ENCODE data around the gene CTR9. TPM values are rescaled to one million over a fixed set of nuclear protein-coding genes. Genes with fewer than 3 reads are reported as not detected.

The CTR9 gene
- total RNA-seq, 2 donors from 2014 or later, result 12.2 to 28.7 TPM

DNA sequence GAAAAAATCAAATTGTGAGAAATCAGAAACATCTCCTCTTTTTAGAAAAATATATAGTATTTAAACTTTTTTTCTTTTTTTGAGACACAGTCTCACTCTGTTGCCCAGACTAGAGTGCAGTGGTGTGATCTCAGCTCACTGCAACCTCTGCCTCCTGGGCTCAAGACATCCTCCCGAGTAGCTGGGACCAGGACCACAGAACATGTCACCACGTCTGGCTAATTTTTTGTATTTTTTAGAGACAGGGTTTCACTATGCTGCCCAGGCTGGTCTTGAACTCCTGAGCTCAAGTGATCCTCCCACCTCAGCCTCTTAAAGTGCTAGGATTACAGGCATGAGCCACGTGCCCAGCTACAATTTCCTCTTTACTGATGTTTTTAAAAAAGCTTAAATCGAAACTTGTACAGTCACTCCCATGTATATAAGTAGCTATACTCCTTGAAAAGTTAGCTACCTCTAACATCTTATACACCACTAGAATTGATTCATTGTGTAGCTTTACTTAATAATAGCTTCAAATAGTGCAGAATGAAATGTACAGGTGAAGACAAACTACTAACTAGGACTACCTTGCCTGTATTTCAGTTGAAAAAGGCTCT is 47.4 kb downstream of the CTR9 start:
- Histone ChIP-seq H3K27ac (no peak overlapping the region), H3K4me1 (peaks cover 11% of the 10 kb centered on the region), H3K36me3 (replicated peaks in 1 of 2; ENCODE audit: insufficient read depth in 1 of 2, low read depth in 2 of 2) (peaks cover 48 to 65% of the 10 kb centered on the region in 2 donors), H3K9me3 (no peaks in the 10 kb centered on the region), H3K4me3 (no peak overlapping the region), H3K27me3 (no peaks in the 10 kb centered on the region)
- ATAC-seq, result no peak
- no peak for DNase-seq
- intact Hi-C loops (cut with DNase I), result no loop called here
- TF ChIP-seq, protein P1, sequence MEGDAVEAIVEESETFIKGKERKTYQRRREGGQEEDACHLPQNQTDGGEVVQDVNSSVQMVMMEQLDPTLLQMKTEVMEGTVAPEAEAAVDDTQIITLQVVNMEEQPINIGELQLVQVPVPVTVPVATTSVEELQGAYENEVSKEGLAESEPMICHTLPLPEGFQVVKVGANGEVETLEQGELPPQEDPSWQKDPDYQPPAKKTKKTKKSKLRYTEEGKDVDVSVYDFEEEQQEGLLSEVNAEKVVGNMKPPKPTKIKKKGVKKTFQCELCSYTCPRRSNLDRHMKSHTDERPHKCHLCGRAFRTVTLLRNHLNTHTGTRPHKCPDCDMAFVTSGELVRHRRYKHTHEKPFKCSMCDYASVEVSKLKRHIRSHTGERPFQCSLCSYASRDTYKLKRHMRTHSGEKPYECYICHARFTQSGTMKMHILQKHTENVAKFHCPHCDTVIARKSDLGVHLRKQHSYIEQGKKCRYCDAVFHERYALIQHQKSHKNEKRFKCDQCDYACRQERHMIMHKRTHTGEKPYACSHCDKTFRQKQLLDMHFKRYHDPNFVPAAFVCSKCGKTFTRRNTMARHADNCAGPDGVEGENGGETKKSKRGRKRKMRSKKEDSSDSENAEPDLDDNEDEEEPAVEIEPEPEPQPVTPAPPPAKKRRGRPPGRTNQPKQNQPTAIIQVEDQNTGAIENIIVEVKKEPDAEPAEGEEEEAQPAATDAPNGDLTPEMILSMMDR (IDR thresholded peaks at IDR 0.05), result no peak
- TF ChIP-seq POLR2A (IDR thresholded peaks at IDR 0.05), result no peak
- 61 to 75% methylated on average over 4 of the region's 4 CpGs for WGBS, 2 donors

DNA sequence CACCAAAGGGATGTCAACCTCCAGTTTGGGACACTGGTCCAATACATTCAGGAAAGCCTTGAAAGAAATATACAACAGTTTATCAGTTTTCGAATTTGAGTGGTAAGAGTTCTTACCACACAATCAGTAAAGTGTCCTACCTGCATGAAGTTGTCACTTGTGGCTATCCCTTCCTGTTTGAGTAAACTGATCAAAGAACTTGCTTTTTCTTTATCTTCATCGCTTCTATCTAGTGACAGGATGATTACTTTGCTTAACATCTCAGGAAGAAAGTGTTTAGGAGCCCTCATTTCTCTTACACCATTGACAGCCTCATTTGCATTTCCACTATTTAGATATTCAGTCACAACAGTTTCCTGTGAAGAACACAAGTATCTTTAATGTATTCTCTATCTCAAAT is 49.2 kb downstream of the CTR9 start:
- no peaks in the 10 kb centered on the region for H3K27me3 ChIP-seq
- no peak overlapping the region for H3K4me3 ChIP-seq
- no peak for DNase-seq
- peaks cover 19% of the 10 kb centered on the region for H3K4me1 ChIP-seq
- ATAC-seq, result no peak
- H3K36me3 ChIP-seq (replicated peaks in 1 of 2; ENCODE audit: insufficient read depth in 1 of 2, low read depth in 2 of 2), result peaks cover 60 to 81% of the 10 kb centered on the region in 2 donors
- intact Hi-C loops (cut with DNase I), result no loop called here
- TF ChIP-seq POLR2A (IDR thresholded peaks at IDR 0.05), result no peak
- TF ChIP-seq, protein P1 (IDR thresholded peaks at IDR 0.05), result no peak
- no peak overlapping the region for H3K27ac ChIP-seq
- WGBS, 2 donors, result 61 to 77% methylated on average over 2 of the region's 2 CpGs
- no peaks in the 10 kb centered on the region for H3K9me3 ChIP-seq

DNA sequence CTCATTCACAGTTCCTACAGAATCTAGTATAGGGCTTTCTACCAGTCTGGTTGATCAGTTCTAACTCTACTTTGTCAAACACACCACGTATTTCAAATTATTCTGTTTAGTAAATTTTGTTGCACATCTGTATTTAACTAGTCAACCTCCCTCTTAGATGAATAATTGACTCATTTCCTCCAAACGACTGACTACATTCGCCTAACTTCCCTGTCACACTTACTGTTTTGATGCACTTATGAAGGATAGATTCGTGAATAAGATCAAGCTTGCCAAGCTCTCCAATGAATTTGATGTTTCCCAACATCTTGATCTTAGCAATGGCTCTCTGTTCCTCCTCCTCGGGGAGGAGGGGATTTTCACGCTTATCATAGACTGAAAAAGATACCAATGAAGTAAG is 52.6 kb downstream of the CTR9 start:
- intact Hi-C loops (cut with DNase I), result no loop called here
- TF ChIP-seq, protein P1 (IDR thresholded peaks at IDR 0.05), result no peak
- no peak for TF ChIP-seq POLR2A (IDR thresholded peaks at IDR 0.05)
- DNase-seq, result no peak
- Histone ChIP-seq H3K36me3 (replicated peaks in 1 of 2; ENCODE audit: insufficient read depth in 1 of 2, low read depth in 2 of 2) (peaks cover 57 to 68% of the 10 kb centered on the region in 2 donors), H3K4me3 (no peak overlapping the region), H3K27ac (no peak overlapping the region), H3K27me3 (no peaks in the 10 kb centered on the region), H3K9me3 (no peaks in the 10 kb centered on the region), H3K4me1 (peaks cover 40% of the 10 kb centered on the region)
- 62 to 70% methylated on average over 6 of the region's 6 CpGs for WGBS, 2 donors
- no peak for ATAC-seq

DNA sequence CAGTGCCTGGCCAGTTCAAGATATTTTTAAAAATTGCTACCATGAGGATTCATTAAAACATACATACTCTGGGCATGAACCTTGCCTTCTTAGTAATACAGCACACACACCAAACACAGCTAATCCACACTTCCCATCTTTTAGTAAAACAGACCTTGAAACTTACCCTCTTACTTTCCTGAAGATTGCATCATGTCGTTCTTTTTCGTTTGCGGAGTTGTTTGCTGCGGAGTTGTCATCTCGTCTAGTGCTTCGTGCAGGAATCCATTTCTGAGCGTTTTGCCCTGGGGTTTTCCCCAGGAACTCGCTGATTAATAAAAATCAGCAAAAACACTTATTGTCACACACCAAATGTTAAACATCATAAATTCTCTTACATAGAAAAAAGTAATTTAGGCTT is 54.7 kb downstream of the CTR9 start:
- peaks cover 43 to 49% of the 10 kb centered on the region in 2 donors for H3K36me3 ChIP-seq (replicated peaks in 1 of 2; ENCODE audit: insufficient read depth in 1 of 2, low read depth in 2 of 2)
- WGBS, 2 donors, result 35 to 37% methylated on average over 8 of the region's 8 CpGs
- intact Hi-C loops (cut with DNase I), result no loop called here
- no peaks in the 10 kb centered on the region for H3K9me3 ChIP-seq
- H3K4me1 ChIP-seq, result peaks cover 46% of the 10 kb centered on the region
- no peaks in the 10 kb centered on the region for H3K27me3 ChIP-seq
- no peak for DNase-seq
- no peak for ATAC-seq
- TF ChIP-seq POLR2A (IDR thresholded peaks at IDR 0.05), result no peak
- TF ChIP-seq, protein P1 (IDR thresholded peaks at IDR 0.05), result no peak
- H3K4me3 ChIP-seq, result no peak overlapping the region
- peak overlapping the region in 1 of 4 donors; percentile 4 for H3K27ac ChIP-seq

DNA sequence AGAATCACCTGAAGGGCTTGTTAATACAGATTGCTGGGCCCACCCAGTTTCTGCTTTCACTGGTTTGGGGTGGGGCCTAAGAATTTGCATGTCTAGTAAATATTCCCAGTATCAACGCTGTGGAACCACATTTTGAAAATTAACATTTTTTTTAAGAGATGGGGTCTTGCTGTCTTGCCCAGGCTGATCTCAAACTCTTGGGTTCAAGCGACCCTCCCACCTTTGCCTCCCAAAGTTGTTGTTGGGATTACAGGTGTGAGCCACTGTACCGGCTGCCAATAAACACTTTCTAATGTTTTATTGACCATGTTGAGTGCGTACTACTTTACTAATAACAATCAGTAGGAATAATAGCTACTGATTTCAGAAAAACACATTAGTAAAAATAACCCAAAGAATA is 55.2 kb downstream of the CTR9 start:
- TF ChIP-seq, protein P1 (IDR thresholded peaks at IDR 0.05), result no peak
- no peak for TF ChIP-seq POLR2A (IDR thresholded peaks at IDR 0.05)
- Histone ChIP-seq H3K9me3 (no peaks in the 10 kb centered on the region), H3K27ac (peak overlapping the region in 1 of 4 donors; percentile 4), H3K4me3 (no peak overlapping the region), H3K36me3 (replicated peaks in 1 of 2; ENCODE audit: insufficient read depth in 1 of 2, low read depth in 2 of 2) (peaks cover 39 to 45% of the 10 kb centered on the region in 2 donors), H3K27me3 (no peaks in the 10 kb centered on the region), H3K4me1 (peaks cover 46% of the 10 kb centered on the region)
- intact Hi-C loops (cut with DNase I), result no loop called here
- no peak for DNase-seq
- 63 to 70% methylated on average over 4 of the region's 4 CpGs for WGBS, 2 donors
- no peak for ATAC-seq

Measured in body of pancreas (tissue), 4 donors.